ENCODE measurements around the gene ALDH18A1. TPM values are rescaled to one million over a fixed set of nuclear protein-coding genes. Genes with fewer than 3 reads are reported as not detected.

ALDH18A1 gene
- total RNA-seq, 1 experiment from 2014 or later: 114 TPM

DNA sequence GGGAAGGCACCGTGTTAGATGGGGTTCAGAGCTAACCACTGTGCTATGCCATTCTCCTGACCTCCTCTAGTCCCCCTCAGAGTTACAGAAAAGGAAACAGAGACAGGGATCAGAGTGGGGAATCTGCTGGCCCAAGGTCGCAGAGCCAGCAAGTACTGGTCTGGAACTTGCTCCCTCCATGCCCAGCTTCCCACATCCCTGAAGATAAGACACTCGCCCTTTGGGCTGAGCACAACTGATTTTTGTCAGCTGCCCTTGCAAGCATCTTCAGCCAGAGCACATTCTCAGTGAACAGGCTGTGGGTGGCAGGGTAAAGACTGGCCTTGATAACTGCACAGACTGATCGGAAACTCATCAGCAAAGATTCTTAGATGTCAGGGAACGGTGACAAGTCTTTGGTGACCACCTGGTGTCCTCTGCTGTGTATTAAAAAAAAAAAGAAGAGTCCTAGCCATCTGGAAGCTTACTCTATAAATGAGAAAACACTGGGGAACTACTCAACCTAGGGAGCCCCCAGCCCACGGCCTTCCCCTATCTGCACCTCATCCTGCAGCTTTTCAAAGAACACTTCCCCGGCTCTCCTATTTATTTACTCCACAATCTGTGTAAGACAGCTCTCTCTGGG is 94.1 kb downstream of the ALDH18A1 start:
- H4K91ac ChIP-seq (ENCODE audit: insufficient read length, low read depth, low read length): no peak overlapping the region
- no peak overlapping the region for H3K9ac ChIP-seq (ENCODE audit: extremely low read depth, insufficient read length, low read length)
- peaks cover 2% of the 10 kb centered on the region; the same call in 1 of the 2 replicates for H3K79me2 ChIP-seq (ENCODE audit: insufficient read depth, low read length)
- no CpG with 5 or more reads among the region's 7 CpGs for WGBS (ENCODE audit: extremely low coverage, insufficient read length, low lambda C conversion rate)
- TF ChIP-seq, protein P1, sequence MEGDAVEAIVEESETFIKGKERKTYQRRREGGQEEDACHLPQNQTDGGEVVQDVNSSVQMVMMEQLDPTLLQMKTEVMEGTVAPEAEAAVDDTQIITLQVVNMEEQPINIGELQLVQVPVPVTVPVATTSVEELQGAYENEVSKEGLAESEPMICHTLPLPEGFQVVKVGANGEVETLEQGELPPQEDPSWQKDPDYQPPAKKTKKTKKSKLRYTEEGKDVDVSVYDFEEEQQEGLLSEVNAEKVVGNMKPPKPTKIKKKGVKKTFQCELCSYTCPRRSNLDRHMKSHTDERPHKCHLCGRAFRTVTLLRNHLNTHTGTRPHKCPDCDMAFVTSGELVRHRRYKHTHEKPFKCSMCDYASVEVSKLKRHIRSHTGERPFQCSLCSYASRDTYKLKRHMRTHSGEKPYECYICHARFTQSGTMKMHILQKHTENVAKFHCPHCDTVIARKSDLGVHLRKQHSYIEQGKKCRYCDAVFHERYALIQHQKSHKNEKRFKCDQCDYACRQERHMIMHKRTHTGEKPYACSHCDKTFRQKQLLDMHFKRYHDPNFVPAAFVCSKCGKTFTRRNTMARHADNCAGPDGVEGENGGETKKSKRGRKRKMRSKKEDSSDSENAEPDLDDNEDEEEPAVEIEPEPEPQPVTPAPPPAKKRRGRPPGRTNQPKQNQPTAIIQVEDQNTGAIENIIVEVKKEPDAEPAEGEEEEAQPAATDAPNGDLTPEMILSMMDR (conservative IDR thresholded peaks at IDR 0.05): no peak
- peak overlapping the region in 1 of 2 experiments; percentile 81; a peak in 2 of 5 replicates for H3K4me3 Mint-ChIP-seq
- H2AK5ac ChIP-seq (ENCODE audit: insufficient read length, low read length): no peak overlapping the region
- no peak overlapping the region for H2BK5ac ChIP-seq (ENCODE audit: insufficient read length, low read length)
- H3K4me1 Mint-ChIP-seq: peaks cover 29 to 34% of the 10 kb centered on the region in 2 experiments
- H3K9me3 ChIP-seq (ENCODE audit: control insufficient read depth, low read depth, low read length): no peaks in the 10 kb centered on the region
- H3K23ac ChIP-seq (ENCODE audit: insufficient read length, low read depth, low read length): no peak overlapping the region
- H3K18ac ChIP-seq (ENCODE audit: insufficient read length, low read depth, low read length): no peak overlapping the region
- peaks cover 6% of the 10 kb centered on the region for H3K79me1 ChIP-seq (ENCODE audit: insufficient read depth, low read depth, low read length, poor library complexity, severe bottlenecking)
- peaks cover 0 to 2% of the 10 kb centered on the region in 2 experiments; a peak in 1 of 5 replicates for H3K9me3 Mint-ChIP-seq
- H3K4me1 ChIP-seq (ENCODE audit: insufficient read depth, low read length): peaks cover 12% of the 10 kb centered on the region
- no peaks in the 10 kb centered on the region for H4K20me1 ChIP-seq (ENCODE audit: control insufficient read depth, insufficient read depth, insufficient read length)
- H2BK120ac ChIP-seq (ENCODE audit: low read depth, low read length, poor library complexity, severe bottlenecking): no peak overlapping the region
- H3K14ac ChIP-seq (ENCODE audit: insufficient read depth, low read length): no peak overlapping the region
- H3K27me3 Mint-ChIP-seq (ENCODE audit: low read depth): peaks cover 9% of the 10 kb centered on the region
- H3K27ac Mint-ChIP-seq: no peak overlapping the region
- H2BK20ac ChIP-seq (ENCODE audit: low read depth, low read length, poor library complexity, severe bottlenecking): no peak overlapping the region
- no peak overlapping the region for H3K4ac ChIP-seq (ENCODE audit: low read depth, low read length)
- no peak overlapping the region for H3T11ph ChIP-seq (ENCODE audit: low read length)
- H3K27me3 ChIP-seq (ENCODE audit: insufficient read depth, low read length): no peaks in the 10 kb centered on the region
- no peak overlapping the region for H2AFZ ChIP-seq (ENCODE audit: low read length)
- H2BK12ac ChIP-seq (ENCODE audit: insufficient read length, low read depth, low read length): no peak overlapping the region
- H3K4me2 ChIP-seq (ENCODE audit: insufficient read depth, insufficient read length, low read length): no peak overlapping the region
- H3K36me3 Mint-ChIP-seq (ENCODE audit: insufficient read depth in 1 of 3, low read depth in 3 of 3): no peaks in the 10 kb centered on the region
- no peak overlapping the region for H4K5ac ChIP-seq (ENCODE audit: insufficient read length, low read depth, low read length)
- no peak overlapping the region for H3K56ac ChIP-seq (ENCODE audit: insufficient read length, low read depth, low read length)
- no peak overlapping the region for H3K27ac ChIP-seq (ENCODE audit: insufficient read length, low read depth, low read length)
- DNase-seq: no peak
- no peak overlapping the region for H2BK15ac ChIP-seq (ENCODE audit: low read depth, low read length)
- H3K23me2 ChIP-seq (ENCODE audit: insufficient read length, low read depth, low read length, poor library complexity, severe bottlenecking): peaks cover 17% of the 10 kb centered on the region
- H4K8ac ChIP-seq (replicated peaks; ENCODE audit: insufficient read length, low read depth, low read length): no peak overlapping the region

All from H9 (cell line).